Naive B cell (primary cell): ENCODE data around the gene PBX4. TPM values are rescaled to one million over a fixed set of nuclear protein-coding genes. Genes with fewer than 3 reads are reported as not detected.

Experiments used
- ATAC-seq, 2 donors: fragments of 150-1000 bp; cut with Tn5 transposase; 2 replicates each; pipeline ENCODE4 v1.10.0; 2021; ENCODE audit warnings: low read depth in 2 of 2, mild to moderate bottlenecking in 2 of 2, moderate library complexity in 2 of 2
- DNase-seq: peaks from one replicate; pipeline ENCODE4 v3.0.0; 2022
- H3K27ac Mint-ChIP-seq, 6 donors: one replicate each; pipeline ENCODE4 v1.8.0; 2020 to 2022; ENCODE audit warnings: mild to moderate bottlenecking in 6 of 6, mixed read lengths in 6 of 6, moderate library complexity in 5 of 6, inconsistent platforms in 2 of 6
- H3K27me3 Mint-ChIP-seq, 3 donors: one replicate each; pipeline ENCODE4 v1.8.0; 2021 to 2022; ENCODE audit warnings: mixed read lengths in 3 of 3, mild to moderate bottlenecking in 1 of 3
- H3K36me3 Mint-ChIP-seq, 2 donors: one replicate each; pipeline ENCODE4 v1.8.0; 2020 to 2022; ENCODE audit warnings: mixed read lengths in 2 of 2, inconsistent platforms in 1 of 2, mild to moderate bottlenecking in 1 of 2
- H3K4me1 Mint-ChIP-seq, 3 donors: one replicate each; pipeline ENCODE4 v1.8.0; 2020 to 2022; ENCODE audit warnings: mixed read lengths in 3 of 3, inconsistent platforms in 1 of 3, mild to moderate bottlenecking in 1 of 3, moderate library complexity in 1 of 3
- H3K4me3 Mint-ChIP-seq, 8 donors: one replicate each; pipeline ENCODE4 v1.8.0; 2020 to 2022; ENCODE audit warnings: mild to moderate bottlenecking in 8 of 8, mixed read lengths in 8 of 8, moderate library complexity in 8 of 8, inconsistent platforms in 2 of 8
- H3K9me3 Mint-ChIP-seq, 7 donors: one replicate each; pipeline ENCODE4 v1.8.0; 2020 to 2022; ENCODE audit warnings: mixed read lengths in 7 of 7, mild to moderate bottlenecking in 5 of 7, inconsistent platforms in 2 of 7, moderate library complexity in 1 of 7
- polyA plus RNA-seq, 6 donors: library from polyadenylated mRNA; unstranded; fragments of 300-500 nt; fragmentation: Illumina TruSeq; gene quantifications; one replicate each; pipeline ENCODE4 v1.2.3, GENCODE V29; 2021; ENCODE audit warnings: low read depth in 6 of 6

The PBX4 gene
- polyA plus RNA-seq, 6 donors from 2014 or later, result 0.26 to 0.31 TPM; not detected in 4

- DNase-seq (no peak), ATAC-seq (no peak)
- H3K4me3 Mint-ChIP-seq, result peak overlapping the region in 6 of 8 donors; percentile 16 to 73 (median 50)
- peaks cover 29 to 34% (median 32%) of the 10 kb centered on the region in 3 donors for H3K4me1 Mint-ChIP-seq
- no peak overlapping the region for H3K27ac Mint-ChIP-seq
- no peaks in the 10 kb centered on the region for H3K36me3 Mint-ChIP-seq
- H3K9me3 Mint-ChIP-seq, result peaks cover 0 to 4% (median 0%) of the 10 kb centered on the region in 7 donors
- peaks cover 15 to 66% (median 46%) of the 10 kb centered on the region in 3 donors for H3K27me3 Mint-ChIP-seq
Measured at GRCh38 chr19:19539698-19540063, 78.8 kb downstream of the PBX4 start.

GRCh38 chr19:19538785-19539166 lies 79.7 kb downstream of the PBX4 start:
- peaks cover 0 to 5% (median 0%) of the 10 kb centered on the region in 7 donors for H3K9me3 Mint-ChIP-seq
- peak overlapping the region; percentile 16 to 77 (median 48) for H3K4me3 Mint-ChIP-seq
- H3K27me3 Mint-ChIP-seq, result peaks cover 15 to 63% (median 46%) of the 10 kb centered on the region in 3 donors
- no peak for DNase-seq
- H3K27ac Mint-ChIP-seq, result no peak overlapping the region
- peaks cover 0 to 5% of the 10 kb centered on the region in 2 donors for H3K36me3 Mint-ChIP-seq
- ATAC-seq, result peak in 1 of 2 donors; percentile 18
- peaks cover 29 to 40% (median 32%) of the 10 kb centered on the region in 3 donors for H3K4me1 Mint-ChIP-seq

- peak; percentile 27 to 43 for ATAC-seq
- peaks cover 0 to 5% (median 0%) of the 10 kb centered on the region in 7 donors for H3K9me3 Mint-ChIP-seq
- H3K4me1 Mint-ChIP-seq, result peaks cover 29 to 40% (median 32%) of the 10 kb centered on the region in 3 donors
- H3K27ac Mint-ChIP-seq, result peak within 1 kb of the TSS in 1 of 6 donors; percentile 33
- peaks cover 0 to 5% of the 10 kb centered on the region in 2 donors for H3K36me3 Mint-ChIP-seq
- DNase-seq, result no peak
- peaks cover 15 to 58% (median 46%) of the 10 kb centered on the region in 3 donors for H3K27me3 Mint-ChIP-seq
- H3K4me3 Mint-ChIP-seq, result peak within 1 kb of the TSS; percentile 30 to 81 (median 70)
Measured at GRCh38 chr19:19538061-19538784, 80.3 kb downstream of the PBX4 start, which contains the start of gene CILP2. Gene CILP2, plus strand, starts transcription at chr19:19538265. Its CDS starts 85 bp downstream, at chr19:19538350.

GRCh38 chr19:19537075-19538048 lies 81.1 kb downstream of the PBX4 start:
- peak overlapping the region in 7 of 8 donors; percentile 60 to 81 (median 71) for H3K4me3 Mint-ChIP-seq
- peak overlapping the region in 1 of 6 donors; percentile 33 for H3K27ac Mint-ChIP-seq
- ATAC-seq (no peak), DNase-seq (no peak)
- peaks cover 0 to 5% (median 0%) of the 10 kb centered on the region in 7 donors for H3K9me3 Mint-ChIP-seq
- H3K27me3 Mint-ChIP-seq, result peaks cover 15 to 49% (median 40%) of the 10 kb centered on the region in 3 donors
- H3K4me1 Mint-ChIP-seq, result peaks cover 29 to 38% (median 32%) of the 10 kb centered on the region in 3 donors
- H3K36me3 Mint-ChIP-seq, result peaks cover 0 to 5% of the 10 kb centered on the region in 2 donors

- DNase-seq (no peak), ATAC-seq (no peak)
- Mint-ChIP-seq H3K4me1 (peaks cover 29 to 32% (median 32%) of the 10 kb centered on the region in 3 donors), H3K9me3 (peaks cover 0 to 4% (median 0%) of the 10 kb centered on the region in 7 donors), H3K27ac (peak overlapping the region in 2 of 6 donors; percentile 59 to 81), H3K4me3 (no peak overlapping the region), H3K36me3 (peaks cover 0 to 5% of the 10 kb centered on the region in 2 donors), H3K27me3 (peaks cover 10 to 31% (median 22%) of the 10 kb centered on the region in 3 donors)
Measured at GRCh38 chr19:19535311-19536191, 82.9 kb downstream of the PBX4 start.

- H3K4me1 Mint-ChIP-seq, result peaks cover 24 to 31% (median 29%) of the 10 kb centered on the region in 3 donors
- H3K4me3 Mint-ChIP-seq, result peak overlapping the region in 1 of 8 donors; percentile 71
- DNase-seq (no peak), ATAC-seq (no peak)
- peaks cover 0 to 5% of the 10 kb centered on the region in 2 donors for H3K36me3 Mint-ChIP-seq
- H3K27me3 Mint-ChIP-seq, result peaks cover 10 to 26% (median 21%) of the 10 kb centered on the region in 3 donors
- H3K27ac Mint-ChIP-seq, result peak overlapping the region in 3 of 6 donors; percentile 26 to 86 (median 81)
- H3K9me3 Mint-ChIP-seq, result peaks cover 0 to 3% (median 0%) of the 10 kb centered on the region in 7 donors
Measured at GRCh38 chr19:19534556-19535265, 83.8 kb downstream of the PBX4 start.

- ATAC-seq, result no peak
- peaks cover 0 to 5% of the 10 kb centered on the region in 2 donors for H3K36me3 Mint-ChIP-seq
Measured at GRCh38 chr19:19533841-19534240, 84.6 kb downstream of the PBX4 start.

GRCh38 chr19:19532806-19533701 lies 85.4 kb downstream of the PBX4 start:
- peak overlapping the region in 1 of 6 donors; percentile 79 for H3K27ac Mint-ChIP-seq
- H3K36me3 Mint-ChIP-seq, result peaks cover 0 to 5% of the 10 kb centered on the region in 2 donors
- no peak for DNase-seq
- no peak for ATAC-seq
- H3K4me1 Mint-ChIP-seq, result peaks cover 12 to 27% (median 16%) of the 10 kb centered on the region in 3 donors
- H3K27me3 Mint-ChIP-seq, result peaks cover 4 to 13% (median 8%) of the 10 kb centered on the region in 3 donors
- H3K4me3 Mint-ChIP-seq, result peak overlapping the region in 1 of 8 donors; percentile 3
- H3K9me3 Mint-ChIP-seq, result peaks cover 0 to 3% (median 0%) of the 10 kb centered on the region in 7 donors

More at GRCh38 chr19:19533841-19534240, 84.6 kb downstream of the PBX4 start:
- H3K4me1 Mint-ChIP-seq, result peaks cover 17 to 32% (median 22%) of the 10 kb centered on the region in 3 donors
- H3K27ac Mint-ChIP-seq, result peak overlapping the region in 2 of 6 donors; percentile 27 to 86
- H3K27me3 Mint-ChIP-seq, result peaks cover 7 to 18% (median 14%) of the 10 kb centered on the region in 3 donors
- peaks cover 0 to 3% (median 0%) of the 10 kb centered on the region in 7 donors for H3K9me3 Mint-ChIP-seq
- H3K4me3 Mint-ChIP-seq, result peak overlapping the region in 2 of 8 donors; percentile 33 to 71
- DNase-seq, result no peak

- H3K4me1 Mint-ChIP-seq, result peaks cover 10 to 23% (median 16%) of the 10 kb centered on the region in 3 donors
- H3K27ac Mint-ChIP-seq, result peak overlapping the region in 5 of 6 donors; percentile 16 to 83 (median 63)
- H3K27me3 Mint-ChIP-seq, result peaks cover 4 to 7% (median 6%) of the 10 kb centered on the region in 3 donors
- DNase-seq, result peak; percentile 78
- peak; percentile 93 to 94 for ATAC-seq
- H3K9me3 Mint-ChIP-seq, result peaks cover 0 to 1% (median 0%) of the 10 kb centered on the region in 7 donors
- H3K4me3 Mint-ChIP-seq, result peak overlapping the region in 2 of 8 donors; percentile 43 to 69
- peaks cover 0 to 5% of the 10 kb centered on the region in 2 donors for H3K36me3 Mint-ChIP-seq
Measured at GRCh38 chr19:19531951-19532805, 86.3 kb downstream of the PBX4 start.

- Mint-ChIP-seq H3K9me3 (peaks cover 0 to 1% (median 0%) of the 10 kb centered on the region in 7 donors), H3K4me3 (no peak overlapping the region), H3K27ac (peak overlapping the region in 2 of 6 donors; percentile 52 to 82), H3K4me1 (peaks cover 11 to 19% (median 19%) of the 10 kb centered on the region in 3 donors), H3K27me3 (no peaks in the 10 kb centered on the region), H3K36me3 (peaks cover 0 to 5% of the 10 kb centered on the region in 2 donors)
- no peak for ATAC-seq
- no peak for DNase-seq
Measured at GRCh38 chr19:19530889-19531288, 87.6 kb downstream of the PBX4 start.
